Panc1 (cell line): ENCODE results near the gene SRP68. TPM values are rescaled to one million over a fixed set of nuclear protein-coding genes. Genes with fewer than 3 reads are reported as not detected.

Experiments
- ATAC-seq: fragments of 200-7000 bp; cut with Tn5 transposase; 2 replicates; pipeline ENCODE4 v1.9.1; 2020; ENCODE audit warnings: mild to moderate bottlenecking, moderate library complexity
- BruUV-seq: library from RNA; stranded (reverse); fragments of 400-500 nt; replicated peaks from 2 replicates; lab custom pipeline; 2021; lab: Mats Ljungman, UMichigan
- CTCF ChIA-PET: fragments of 300-600 bp; sonication (Branson Sonifier 250); formaldehyde crosslinking; loops from one replicate; lab custom pipeline; 2022; ENCODE audit warnings: antibody characterized with exemption; lab: Charles Lee
- POLR2A ChIA-PET: fragments of 300-600 bp; sonication (Branson Sonifier 250); formaldehyde crosslinking; loops from one replicate; lab custom pipeline; 2022; ENCODE audit warnings: antibody characterized with exemption; lab: Charles Lee
- DNase-seq: peaks from one replicate; pipeline ENCODE4 v3.0.0-alpha.2; 2010; ENCODE audit warnings: low read depth, low spot score
- H3K27ac ChIP-seq: 2 replicates; pipeline ENCODE4 v1.5.1; 2011; ENCODE audit warnings: mild to moderate bottlenecking, low read length, inconsistent platforms
- H3K27me3 ChIP-seq: fragments of 200-500 bp; sonication (Bioruptor generic); 2 replicates; pipeline ENCODE4 v1.6.0; 2014; ENCODE audit warnings: low read length, inconsistent platforms; ENCODE audit not compliant: control insufficient read depth, insufficient read depth
- H3K36me3 ChIP-seq: fragments of 200-500 bp; sonication (Bioruptor generic); 2 replicates; pipeline ENCODE4 v1.5.1; 2014; ENCODE audit warnings: inconsistent platforms, mild to moderate bottlenecking, low read length, moderate library complexity; ENCODE audit not compliant: control insufficient read depth, insufficient read depth
- H3K4me1 ChIP-seq: 2 replicates; pipeline ENCODE4 v1.5.1; 2011; ENCODE audit warnings: inconsistent platforms, mild to moderate bottlenecking, low read length, moderate library complexity; ENCODE audit not compliant: control insufficient read depth, insufficient read depth
- H3K4me3 ChIP-seq, 2 experiments: 2 replicates each; pipeline ENCODE4 v1.5.1; 2011 to 2012; ENCODE audit warnings: low read depth in 2 of 2, low read length in 2 of 2, mild to moderate bottlenecking in 2 of 2, inconsistent platforms in 1 of 2, moderate library complexity in 1 of 2
- H3K9me3 ChIP-seq: fragments of 200-500 bp; sonication (Bioruptor generic); 2 replicates; pipeline ENCODE4 v1.5.1; 2014; ENCODE audit warnings: low read depth, mild to moderate bottlenecking, inconsistent platforms, low read length, moderate library complexity; ENCODE audit not compliant: control insufficient read depth, insufficient read depth
- POLR2AphosphoS5 ChIP-seq: IDR thresholded peaks from 2 replicates; pipeline ENCODE4 v1.6.1; 2012; ENCODE audit warnings: mild to moderate bottlenecking, low read depth, low read length, moderate library complexity
- SIN3A ChIP-seq: IDR thresholded peaks from 2 replicates; pipeline ENCODE4 v1.6.1; 2012; ENCODE audit warnings: low read depth, mild to moderate bottlenecking, low read length, moderate library complexity, borderline replicate concordance; ENCODE audit not compliant: insufficient read depth
- TCF7L2 ChIP-seq: IDR thresholded peaks from 2 replicates; pipeline ENCODE4 v1.6.1; 2011; ENCODE audit warnings: mild to moderate bottlenecking, low read depth, low read length, inconsistent platforms
- in situ Hi-C: cut with HindIII; loops from 2 replicates; pipeline ENCODE4 v1.10.0; 2016; ENCODE audit warnings: low sequenced_read_pairs, low pct_unique_long_range_greater_than_20kb
- intact Hi-C: fragments of 100-400 bp; cut with micrococcal nuclease; formaldehyde crosslinking; loops from one replicate; pipeline ENCODE4 v1.10.0; 2022; ENCODE audit not compliant: unreplicated experiment
- total RNA-seq: library from RNA; stranded (reverse); gene quantifications from one replicate; pipeline ENCODE4 v1.2.1, GENCODE V29; 2021; ENCODE audit not compliant: unreplicated experiment
- TF ChIP-seq, protein P1 (sequence below): fragments of 450-650 bp; IDR thresholded peaks from 2 replicates; pipeline ENCODE4 v1.5.1; 2017; ENCODE audit warnings: mild to moderate bottlenecking
- TF ChIP-seq, protein P2 (sequence below), 2 experiments: IDR thresholded peaks; 2 replicates each; pipeline ENCODE4 v1.6.1; 2011 to 2012; ENCODE audit warnings: low read depth in 2 of 2, control low read depth in 1 of 2, low read length in 1 of 2, mild to moderate bottlenecking in 1 of 2, moderate library complexity in 1 of 2; ENCODE audit not compliant: insufficient read depth in 1 of 2

The SRP68 gene
- total RNA-seq, 1 experiment from 2014 or later = 100 TPM

DNA sequence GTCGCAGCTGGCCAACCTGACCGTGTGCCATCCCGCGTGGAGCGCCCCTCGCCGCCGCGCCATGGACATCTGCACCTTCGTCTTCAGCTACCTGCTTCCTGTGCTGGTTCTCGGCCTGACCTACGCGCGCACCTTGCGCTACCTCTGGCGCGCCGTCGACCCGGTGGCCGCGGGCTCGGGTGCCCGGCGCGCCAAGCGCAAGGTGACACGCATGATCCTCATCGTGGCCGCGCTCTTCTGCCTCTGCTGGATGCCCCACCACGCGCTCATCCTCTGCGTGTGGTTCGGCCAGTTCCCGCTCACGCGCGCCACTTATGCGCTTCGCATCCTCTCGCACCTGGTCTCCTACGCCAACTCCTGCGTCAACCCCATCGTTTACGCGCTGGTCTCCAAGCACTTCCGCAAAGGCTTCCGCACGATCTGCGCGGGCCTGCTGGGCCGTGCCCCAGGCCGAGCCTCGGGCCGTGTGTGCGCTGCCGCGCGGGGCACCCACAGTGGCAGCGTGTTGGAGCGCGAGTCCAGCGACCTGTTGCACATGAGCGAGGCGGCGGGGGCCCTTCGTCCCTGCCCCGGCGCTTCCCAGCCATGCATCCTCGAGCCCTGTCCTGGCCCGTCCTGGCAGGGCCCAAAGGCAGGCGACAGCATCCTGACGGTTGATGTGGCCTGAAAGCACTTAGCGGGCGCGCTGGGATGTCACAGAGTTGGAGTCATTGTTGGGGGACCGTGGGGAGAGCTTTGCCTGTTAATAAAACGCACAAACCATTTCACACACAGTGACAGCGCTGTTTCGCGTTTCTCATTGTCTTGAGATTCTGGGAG, 4.7 kb upstream of the SRP68 start:
- no peaks in the 10 kb centered on the region for H3K27me3 ChIP-seq
- H3K9me3 ChIP-seq = no peaks in the 10 kb centered on the region
- TF ChIP-seq SIN3A = no peak
- TF ChIP-seq, protein P1, sequence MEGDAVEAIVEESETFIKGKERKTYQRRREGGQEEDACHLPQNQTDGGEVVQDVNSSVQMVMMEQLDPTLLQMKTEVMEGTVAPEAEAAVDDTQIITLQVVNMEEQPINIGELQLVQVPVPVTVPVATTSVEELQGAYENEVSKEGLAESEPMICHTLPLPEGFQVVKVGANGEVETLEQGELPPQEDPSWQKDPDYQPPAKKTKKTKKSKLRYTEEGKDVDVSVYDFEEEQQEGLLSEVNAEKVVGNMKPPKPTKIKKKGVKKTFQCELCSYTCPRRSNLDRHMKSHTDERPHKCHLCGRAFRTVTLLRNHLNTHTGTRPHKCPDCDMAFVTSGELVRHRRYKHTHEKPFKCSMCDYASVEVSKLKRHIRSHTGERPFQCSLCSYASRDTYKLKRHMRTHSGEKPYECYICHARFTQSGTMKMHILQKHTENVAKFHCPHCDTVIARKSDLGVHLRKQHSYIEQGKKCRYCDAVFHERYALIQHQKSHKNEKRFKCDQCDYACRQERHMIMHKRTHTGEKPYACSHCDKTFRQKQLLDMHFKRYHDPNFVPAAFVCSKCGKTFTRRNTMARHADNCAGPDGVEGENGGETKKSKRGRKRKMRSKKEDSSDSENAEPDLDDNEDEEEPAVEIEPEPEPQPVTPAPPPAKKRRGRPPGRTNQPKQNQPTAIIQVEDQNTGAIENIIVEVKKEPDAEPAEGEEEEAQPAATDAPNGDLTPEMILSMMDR = no peak
- TF ChIP-seq, protein P2, sequence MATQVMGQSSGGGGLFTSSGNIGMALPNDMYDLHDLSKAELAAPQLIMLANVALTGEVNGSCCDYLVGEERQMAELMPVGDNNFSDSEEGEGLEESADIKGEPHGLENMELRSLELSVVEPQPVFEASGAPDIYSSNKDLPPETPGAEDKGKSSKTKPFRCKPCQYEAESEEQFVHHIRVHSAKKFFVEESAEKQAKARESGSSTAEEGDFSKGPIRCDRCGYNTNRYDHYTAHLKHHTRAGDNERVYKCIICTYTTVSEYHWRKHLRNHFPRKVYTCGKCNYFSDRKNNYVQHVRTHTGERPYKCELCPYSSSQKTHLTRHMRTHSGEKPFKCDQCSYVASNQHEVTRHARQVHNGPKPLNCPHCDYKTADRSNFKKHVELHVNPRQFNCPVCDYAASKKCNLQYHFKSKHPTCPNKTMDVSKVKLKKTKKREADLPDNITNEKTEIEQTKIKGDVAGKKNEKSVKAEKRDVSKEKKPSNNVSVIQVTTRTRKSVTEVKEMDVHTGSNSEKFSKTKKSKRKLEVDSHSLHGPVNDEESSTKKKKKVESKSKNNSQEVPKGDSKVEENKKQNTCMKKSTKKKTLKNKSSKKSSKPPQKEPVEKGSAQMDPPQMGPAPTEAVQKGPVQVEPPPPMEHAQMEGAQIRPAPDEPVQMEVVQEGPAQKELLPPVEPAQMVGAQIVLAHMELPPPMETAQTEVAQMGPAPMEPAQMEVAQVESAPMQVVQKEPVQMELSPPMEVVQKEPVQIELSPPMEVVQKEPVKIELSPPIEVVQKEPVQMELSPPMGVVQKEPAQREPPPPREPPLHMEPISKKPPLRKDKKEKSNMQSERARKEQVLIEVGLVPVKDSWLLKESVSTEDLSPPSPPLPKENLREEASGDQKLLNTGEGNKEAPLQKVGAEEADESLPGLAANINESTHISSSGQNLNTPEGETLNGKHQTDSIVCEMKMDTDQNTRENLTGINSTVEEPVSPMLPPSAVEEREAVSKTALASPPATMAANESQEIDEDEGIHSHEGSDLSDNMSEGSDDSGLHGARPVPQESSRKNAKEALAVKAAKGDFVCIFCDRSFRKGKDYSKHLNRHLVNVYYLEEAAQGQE (IDR thresholded peaks at IDR 0.05; ENCODE audit: insufficient read depth in 1 of 2, low read depth in 2 of 2, low read length in 1 of 2) = no peak
- no peak for TF ChIP-seq TCF7L2
- TF ChIP-seq POLR2AphosphoS5 = no peak
- ChIA-PET POLR2A (no interaction called here), CTCF (interaction anchor here (0.5 kb wide), 1 partner anchor 230 kb away, joined by 4 read pairs; no protein-coding TSS in a partner anchor)
- DNase-seq (no peak), ATAC-seq (no peak)
- in situ Hi-C loops = no loop called here
- BruUV-seq = no TSS peak
- H3K27ac ChIP-seq = no peak overlapping the region
- no peaks in the 10 kb centered on the region; the same call in 1 of the 2 replicates for H3K36me3 ChIP-seq
- intact Hi-C loops = no loop called here
- no peak overlapping the region for H3K4me3 ChIP-seq
- peaks cover 10% of the 10 kb centered on the region for H3K4me1 ChIP-seq

DNA sequence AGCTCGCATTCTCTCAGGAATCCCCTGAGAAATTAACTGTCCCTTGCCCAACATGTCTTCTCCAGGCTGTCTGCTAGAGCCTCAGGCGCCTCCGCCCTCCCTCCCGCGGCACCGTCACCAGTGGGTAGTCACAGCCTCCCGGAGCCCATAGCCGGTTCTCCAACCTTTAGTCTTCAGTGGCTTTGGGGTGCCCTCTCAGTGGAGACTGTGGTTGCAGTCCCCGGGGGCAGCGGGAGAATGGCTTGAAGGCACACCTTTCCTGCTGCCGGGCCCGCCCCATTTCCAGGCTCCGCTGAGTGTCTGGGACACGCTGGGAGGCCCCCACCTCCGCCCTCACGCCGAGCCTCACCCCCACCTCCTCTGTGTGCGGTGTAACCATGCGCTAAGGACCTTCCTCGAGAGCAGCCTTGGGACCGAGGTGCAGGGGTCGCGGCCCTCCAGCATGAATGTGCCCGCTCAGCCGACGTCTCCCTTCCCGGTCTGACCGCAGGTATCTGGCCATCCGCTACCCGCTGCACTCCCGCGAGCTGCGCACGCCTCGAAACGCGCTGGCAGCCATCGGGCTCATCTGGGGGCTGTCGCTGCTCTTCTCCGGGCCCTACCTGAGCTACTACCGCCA, 3.9 kb upstream of the SRP68 start:
- in situ Hi-C loops = no loop called here
- no peak overlapping the region for H3K4me3 ChIP-seq
- H3K27me3 ChIP-seq = no peaks in the 10 kb centered on the region
- no peaks in the 10 kb centered on the region for H3K9me3 ChIP-seq
- ATAC-seq (no peak), DNase-seq (no peak)
- POLR2A ChIA-PET = no interaction called here
- intact Hi-C loops = no loop called here
- TF ChIP-seq TCF7L2 = no peak
- no peak for TF ChIP-seq POLR2AphosphoS5
- TF ChIP-seq, protein P2 (IDR thresholded peaks at IDR 0.05; ENCODE audit: insufficient read depth in 1 of 2, low read depth in 2 of 2, low read length in 1 of 2) = no peak
- no peak for TF ChIP-seq SIN3A
- TF ChIP-seq, protein P1 = no peak
- CTCF ChIA-PET = interaction anchor here (0.8 kb wide), 1 partner anchor 104 kb away, joined by 3 read pairs; no protein-coding TSS in a partner anchor
- no TSS peak for BruUV-seq
- H3K27ac ChIP-seq = no peak overlapping the region
- peaks cover 11% of the 10 kb centered on the region for H3K4me1 ChIP-seq
- H3K36me3 ChIP-seq = peaks cover 7% of the 10 kb centered on the region; the same call in 1 of the 2 replicates
